ENCODE results near the gene KANK2.

GRCh38 chr19:11239377-11240000, 42.1 kb upstream of the KANK2 start, which contains the start of gene ANGPTL8:
- TF ChIP-seq POLR2A (IDR thresholded peaks at IDR 0.05; ENCODE audit: low read depth, low read length): no peak
- no peak for TF ChIP-seq TAF1 (IDR thresholded peaks at IDR 0.05; ENCODE audit: borderline replicate concordance, low read depth, low read length)
- no peak for TF ChIP-seq POLR2AphosphoS5 (IDR thresholded peaks at IDR 0.05; ENCODE audit: low read depth, low read length)

Data from GM12892 (cell line).